ENCODE results near the gene CCDC32. TPM values are rescaled to one million over a fixed set of nuclear protein-coding genes. Genes with fewer than 3 reads are reported as not detected.

CCDC32 gene
- total and polyA plus RNA-seq, 2 of the 13 experiments (the other 11 are each of a cell fraction or from before 2014, with no cell fraction given): 10.8 to 23.2 TPM

DNA sequence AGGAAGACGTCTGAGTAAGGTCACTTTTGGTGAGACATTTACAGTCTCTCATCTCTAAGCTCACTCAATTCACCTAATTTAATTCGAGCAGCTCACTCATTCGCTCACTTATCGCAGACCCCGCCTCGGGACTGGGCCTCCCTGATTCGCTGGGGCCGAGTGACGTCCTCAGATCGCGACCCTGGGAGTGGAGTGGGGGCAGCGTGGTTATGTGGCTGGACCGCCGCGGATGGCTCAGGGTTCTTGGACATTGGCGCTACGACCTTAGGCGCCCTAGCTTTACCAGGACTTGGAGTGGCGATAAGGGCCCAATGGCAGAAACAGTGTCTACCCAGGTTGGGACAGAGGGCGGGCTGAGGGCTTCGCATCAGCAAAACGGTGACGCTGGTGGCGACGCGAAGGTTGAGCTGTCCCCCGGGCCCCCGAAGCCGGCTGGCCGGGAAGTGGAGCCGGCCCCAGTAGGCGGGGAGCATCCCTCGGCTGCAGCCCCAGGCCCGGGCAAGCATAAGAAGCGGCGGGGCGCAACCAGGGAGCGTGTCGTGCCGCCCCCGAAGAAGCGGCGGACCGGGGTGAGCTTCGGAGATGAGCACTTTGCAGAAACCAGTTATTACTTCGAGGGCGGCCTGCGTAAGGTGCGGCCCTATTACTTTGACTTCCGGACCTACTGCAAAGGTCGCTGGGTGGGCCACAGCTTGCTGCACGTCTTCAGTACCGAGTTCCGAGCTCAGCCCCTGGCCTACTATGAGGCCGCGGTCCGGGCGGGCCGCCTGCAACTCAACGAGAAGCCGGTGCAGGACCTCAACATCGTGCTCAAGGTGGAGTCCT is 4.5 kb upstream of the CCDC32 start, which contains the start of gene RPUSD2 (continued):
- TF ChIP-seq ZBTB20 (CRISPR knock-in tag; IDR thresholded peaks at IDR 0.05; ENCODE audit: borderline replicate concordance, low read depth) (0 out of 2 replicates have a peak, but pooled peaks have one; percentile 21), ZZZ3 (CRISPR knock-in tag; IDR thresholded peaks at IDR 0.05; ENCODE audit: borderline replicate concordance) (peak; percentile 39; the same call in 1 of the 2 replicates), ZBTB21 (CRISPR knock-in tag; IDR thresholded peaks at IDR 0.05) (peak; percentile 30; the same call in 1 of the 2 replicates), BHLHE40 (IDR thresholded peaks at IDR 0.05; ENCODE audit: low read length) (no peak), ZNF619 (CRISPR knock-in tag; IDR thresholded peaks at IDR 0.05) (no peak), ZNF768 (CRISPR knock-in tag; IDR thresholded peaks at IDR 0.05) (no peak), ZNF543 (CRISPR knock-in tag; IDR thresholded peaks at IDR 0.05) (0 out of 2 replicates have a peak, but pooled peaks have one; percentile 60), ZNF781 (CRISPR knock-in tag; IDR thresholded peaks at IDR 0.05; ENCODE audit: borderline replicate concordance, not compliant biosample characterization) (peak; percentile 70), TFDP2 (CRISPR knock-in tag; IDR thresholded peaks at IDR 0.05) (peak; percentile 66), FOXK1 (CRISPR knock-in tag; IDR thresholded peaks at IDR 0.05; ENCODE audit: borderline replicate concordance, low read depth) (peak; percentile 85; the same call in 1 of the 2 replicates), ZSCAN25 (CRISPR knock-in tag; IDR thresholded peaks at IDR 0.05) (no peak), KLF9 (CRISPR knock-in tag; IDR thresholded peaks at IDR 0.05; ENCODE audit: low read depth) (no peak), ZNF549 (CRISPR knock-in tag; IDR thresholded peaks at IDR 0.05) (no peak), MED8 (CRISPR knock-in tag; IDR thresholded peaks at IDR 0.05; ENCODE audit: insufficient replicate concordance) (no peak), SIN3A (IDR thresholded peaks at IDR 0.05; ENCODE audit: borderline replicate concordance, low read depth, low read length) (peak; percentile 95; the same call in 1 of the 2 replicates), CEBPB (IDR thresholded peaks at IDR 0.05; ENCODE audit: borderline replicate concordance, low read depth, low read length) (no peak), ZFY (CRISPR knock-in tag; IDR thresholded peaks at IDR 0.05) (peak; percentile 82), ZNF709 (CRISPR knock-in tag; IDR thresholded peaks at IDR 0.05) (0 out of 2 replicates have a peak, but pooled peaks have one; percentile 38), ZEB1 (IDR thresholded peaks at IDR 0.05; ENCODE audit: insufficient replicate concordance, low read depth) (no peak), HDAC1 (CRISPR knock-in tag; IDR thresholded peaks at IDR 0.05) (peak; percentile 98), CENPT (CRISPR knock-in tag; IDR thresholded peaks at IDR 0.05; ENCODE audit: low read depth) (no peak), TMF1 (CRISPR knock-in tag; IDR thresholded peaks at IDR 0.05; ENCODE audit: low read depth) (peak; percentile 62), ZNF124 (CRISPR knock-in tag; IDR thresholded peaks at IDR 0.05) (0 out of 2 replicates have a peak, but pooled peaks have one; percentile 49)
- TF ChIP-seq, protein P1, sequence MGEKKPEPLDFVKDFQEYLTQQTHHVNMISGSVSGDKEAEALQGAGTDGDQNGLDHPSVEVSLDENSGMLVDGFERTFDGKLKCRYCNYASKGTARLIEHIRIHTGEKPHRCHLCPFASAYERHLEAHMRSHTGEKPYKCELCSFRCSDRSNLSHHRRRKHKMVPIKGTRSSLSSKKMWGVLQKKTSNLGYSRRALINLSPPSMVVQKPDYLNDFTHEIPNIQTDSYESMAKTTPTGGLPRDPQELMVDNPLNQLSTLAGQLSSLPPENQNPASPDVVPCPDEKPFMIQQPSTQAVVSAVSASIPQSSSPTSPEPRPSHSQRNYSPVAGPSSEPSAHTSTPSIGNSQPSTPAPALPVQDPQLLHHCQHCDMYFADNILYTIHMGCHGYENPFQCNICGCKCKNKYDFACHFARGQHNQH (CRISPR knock-in tag; IDR thresholded peaks at IDR 0.05): peak; percentile 21; the same call in 1 of the 2 replicates
- TF ChIP-seq, protein P2, sequence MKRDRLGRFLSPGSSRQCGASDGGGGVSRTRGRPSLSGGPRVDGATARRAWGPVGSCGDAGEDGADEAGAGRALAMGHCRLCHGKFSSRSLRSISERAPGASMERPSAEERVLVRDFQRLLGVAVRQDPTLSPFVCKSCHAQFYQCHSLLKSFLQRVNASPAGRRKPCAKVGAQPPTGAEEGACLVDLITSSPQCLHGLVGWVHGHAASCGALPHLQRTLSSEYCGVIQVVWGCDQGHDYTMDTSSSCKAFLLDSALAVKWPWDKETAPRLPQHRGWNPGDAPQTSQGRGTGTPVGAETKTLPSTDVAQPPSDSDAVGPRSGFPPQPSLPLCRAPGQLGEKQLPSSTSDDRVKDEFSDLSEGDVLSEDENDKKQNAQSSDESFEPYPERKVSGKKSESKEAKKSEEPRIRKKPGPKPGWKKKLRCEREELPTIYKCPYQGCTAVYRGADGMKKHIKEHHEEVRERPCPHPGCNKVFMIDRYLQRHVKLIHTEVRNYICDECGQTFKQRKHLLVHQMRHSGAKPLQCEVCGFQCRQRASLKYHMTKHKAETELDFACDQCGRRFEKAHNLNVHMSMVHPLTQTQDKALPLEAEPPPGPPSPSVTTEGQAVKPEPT (CRISPR knock-in tag; IDR thresholded peaks at IDR 0.05; ENCODE audit: low read depth): no peak
